ENCODE measurements around the gene THOC5.

The THOC5 gene

DNA sequence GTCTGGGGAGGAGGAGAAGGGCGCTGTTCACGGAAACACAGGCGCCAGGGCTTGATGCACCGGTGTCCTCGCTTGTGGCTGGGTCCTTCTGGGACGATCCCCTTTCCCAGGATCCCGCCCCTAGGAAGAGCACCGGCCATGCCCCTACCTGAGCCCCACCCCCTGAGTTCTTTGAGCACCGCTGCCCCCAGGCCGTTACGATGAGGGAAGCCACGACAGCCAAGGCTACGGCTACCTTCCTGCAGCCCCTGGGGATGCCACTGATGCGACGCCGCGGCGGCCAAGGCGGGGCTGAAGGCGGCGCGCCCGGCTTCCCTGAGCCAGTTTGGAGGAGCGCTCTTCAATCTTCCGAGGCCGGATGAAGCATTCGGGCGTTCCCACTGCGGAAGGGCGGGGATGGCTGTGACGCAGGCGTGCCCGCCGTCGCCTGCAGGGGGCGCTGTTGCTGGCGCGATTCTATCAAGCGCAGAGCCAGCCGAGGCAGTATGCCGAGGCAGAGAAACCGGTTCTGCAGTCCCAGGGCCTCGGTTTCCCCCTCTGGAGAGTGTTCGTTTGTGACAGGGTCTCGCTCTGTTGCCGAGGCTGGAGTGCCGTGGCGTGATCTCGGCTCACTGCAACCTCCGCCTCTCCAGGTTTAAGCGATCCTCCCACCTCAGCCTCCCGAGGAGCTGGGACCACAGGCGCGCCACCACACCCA lies 83.2 kb downstream of the THOC5 start:
- DNase-seq: peak in 5 of 14 donors; percentile 11 to 34 (median 18)

DNA sequence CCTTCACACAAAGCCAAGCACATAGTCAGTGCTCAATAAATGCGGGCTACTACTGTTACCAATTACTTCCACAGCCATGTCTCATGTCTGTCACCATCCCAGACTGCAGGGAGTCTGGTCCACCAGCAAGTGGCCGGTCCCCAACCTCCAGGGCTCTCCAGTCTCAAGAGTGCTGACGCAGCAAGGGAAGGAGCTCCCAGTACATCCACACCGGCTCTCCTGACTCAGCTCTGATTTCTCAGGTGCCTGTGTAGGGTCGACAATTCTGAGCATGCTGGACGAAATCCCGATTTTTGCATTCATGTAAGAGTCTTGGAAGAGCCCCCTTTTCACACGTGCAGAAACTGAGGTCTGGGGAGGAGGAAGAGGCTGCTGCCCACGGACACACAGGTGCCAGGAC lies 83.8 kb downstream of the THOC5 start:
- no peak for DNase-seq

DNA sequence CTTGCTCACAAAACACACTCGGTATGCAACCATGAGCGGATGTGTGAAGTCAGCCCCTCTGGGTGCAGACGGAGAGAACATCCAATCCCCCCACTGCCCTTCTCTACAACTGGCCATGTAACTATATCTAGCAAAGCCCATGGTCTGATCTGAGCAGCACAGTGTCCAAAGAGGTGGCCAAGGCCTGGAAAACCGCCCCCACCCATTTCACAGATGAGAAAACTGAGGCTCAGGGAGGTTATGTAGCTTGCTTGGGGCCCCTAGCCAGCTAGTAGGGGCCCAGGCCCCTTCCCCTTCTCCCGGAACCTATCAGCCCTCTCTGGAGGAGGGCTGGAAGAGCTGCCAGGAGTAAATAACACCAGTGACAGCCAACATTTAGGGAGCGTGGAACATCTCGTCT lies 89.0 kb downstream of the THOC5 start:
- no peak for DNase-seq

DNA sequence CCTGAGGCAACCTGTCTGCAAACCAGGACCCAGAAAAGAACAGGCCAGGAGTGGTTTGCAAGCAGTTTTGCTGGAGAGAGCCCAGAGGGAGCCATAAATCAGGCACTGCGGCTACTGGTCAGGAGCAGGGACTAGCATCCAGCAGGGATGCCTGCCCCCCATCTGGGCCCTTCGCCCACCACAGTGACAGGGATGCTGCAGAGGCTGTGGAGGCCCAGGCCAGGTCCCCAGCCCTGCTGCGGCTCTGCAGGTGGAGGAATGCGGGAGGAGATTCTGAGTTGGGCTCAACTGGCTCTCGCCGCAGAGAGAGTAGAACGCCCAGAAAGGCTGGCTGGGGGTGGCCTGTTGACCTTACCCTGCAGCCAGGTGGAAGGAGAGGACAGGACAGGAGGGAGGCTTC lies 89.9 kb downstream of the THOC5 start:
- DNase-seq: no peak

DNA sequence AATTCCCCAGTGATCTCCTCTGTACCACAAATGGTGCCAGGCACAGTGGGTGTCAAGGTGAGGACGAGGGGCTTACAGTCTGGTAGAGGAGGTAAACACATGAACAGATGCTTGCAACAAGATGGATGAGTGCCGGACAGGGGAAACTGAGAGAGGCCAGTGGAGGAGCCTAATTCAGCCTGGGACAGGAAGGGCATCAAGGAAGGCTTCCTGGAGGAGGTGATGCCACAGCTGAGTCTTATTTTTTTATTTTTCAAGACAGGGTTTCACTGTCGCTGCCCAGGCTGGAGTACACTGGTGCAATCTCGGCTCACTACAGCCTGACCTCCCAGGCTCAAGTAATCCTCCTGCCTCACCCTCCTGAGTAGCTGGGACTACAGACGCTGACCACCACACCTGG lies 92.3 kb downstream of the THOC5 start:
- DNase-seq: no peak

DNA sequence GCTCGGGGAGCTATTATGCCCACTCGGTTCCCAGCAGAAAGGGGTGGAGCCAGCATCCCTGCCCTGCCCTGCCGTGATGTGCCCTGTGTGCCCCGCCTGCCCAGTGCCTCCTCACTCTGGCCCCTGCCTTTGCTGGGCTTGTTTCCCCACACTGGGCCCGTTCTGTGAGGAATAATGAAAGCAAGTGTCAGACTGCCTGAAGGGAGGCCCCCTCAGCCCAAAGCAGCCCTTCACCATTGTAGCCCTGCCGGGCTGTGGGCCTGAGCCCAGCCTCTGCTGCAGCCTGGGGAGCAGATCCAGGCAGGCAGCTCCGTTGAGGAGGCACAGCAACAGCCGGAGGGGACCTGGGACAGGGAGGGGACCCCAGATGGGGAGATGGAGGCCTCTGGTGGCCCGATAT lies 93.8 kb downstream of the THOC5 start:
- no peak for DNase-seq

DNA sequence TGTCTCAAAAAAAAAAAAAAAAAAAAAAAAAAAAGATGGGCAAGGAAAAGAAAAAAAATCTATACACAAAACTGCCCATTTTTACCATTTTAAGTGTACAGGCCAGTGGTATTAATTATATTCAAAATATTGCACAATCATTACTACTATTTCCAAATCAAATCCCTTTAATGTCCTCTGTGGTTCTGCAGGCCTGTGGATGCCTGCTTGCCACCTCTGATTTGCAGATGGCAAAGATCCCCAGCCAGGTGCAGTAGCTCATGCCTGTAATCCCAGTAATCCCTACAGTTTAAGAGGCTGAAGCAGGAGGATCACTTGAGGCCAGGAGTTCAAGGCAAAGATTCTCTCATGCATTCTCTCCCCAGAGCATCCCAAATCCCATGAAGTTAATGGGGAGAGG lies 95.0 kb downstream of the THOC5 start:
- no peak for DNase-seq

DNA sequence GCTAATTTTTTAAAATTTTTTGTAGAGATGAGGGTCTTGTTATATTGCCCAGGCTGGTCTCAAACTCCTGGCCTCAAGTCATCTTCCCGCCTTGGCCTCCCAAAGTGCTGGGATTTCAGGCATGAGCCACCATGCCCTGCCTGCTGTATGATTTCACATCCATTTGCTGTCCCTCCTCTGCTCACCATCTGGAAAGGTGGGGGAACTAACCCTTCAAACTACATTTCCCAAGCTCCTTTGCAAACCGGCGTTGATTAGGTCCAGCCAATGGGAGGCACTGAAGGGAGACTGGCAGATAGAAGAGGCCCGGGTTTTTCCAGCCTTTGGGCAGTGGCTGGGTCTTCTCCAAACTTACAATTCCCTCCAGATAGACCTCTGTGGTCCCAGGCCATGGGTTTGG lies 95.8 kb downstream of the THOC5 start:
- DNase-seq: peak in 1 of 14 donors; percentile 48

DNA sequence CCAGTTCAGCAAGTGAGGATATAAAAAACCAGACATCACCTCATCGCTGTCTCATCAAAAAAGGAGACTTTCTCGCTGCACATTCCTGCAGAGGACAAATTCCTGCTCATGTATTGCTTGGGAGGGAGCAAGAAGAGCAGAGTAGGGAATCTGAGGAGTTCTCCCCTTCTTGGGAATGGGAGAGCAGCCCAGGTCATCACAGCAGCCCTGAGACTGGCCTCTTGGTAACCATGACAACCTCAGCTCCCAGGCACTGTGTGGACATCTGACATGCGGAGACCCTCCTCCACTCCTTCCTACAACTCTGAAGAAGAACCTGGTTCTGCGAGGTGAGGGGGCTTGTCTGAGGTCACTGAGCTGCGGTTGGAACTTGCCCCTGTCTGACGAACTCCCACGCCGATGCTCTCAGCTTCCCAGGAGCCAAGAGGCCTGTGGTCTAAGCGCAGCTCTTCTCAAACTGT lies 97.3 kb downstream of the THOC5 start:
- no peak for DNase-seq
